ENCODE data around the gene PCBP3. TPM values are rescaled to one million over a fixed set of nuclear protein-coding genes. Genes with fewer than 3 reads are reported as not detected.
A peak's percentile ranks its signal among the peaks of the same experiment; 100 is the strongest.
"Not testable (repeated sequence)": the region's sequence is repeated elsewhere in the genome, so short reads cannot be mapped to it uniquely, and the experiment has no call there.

Gene PCBP3
- total RNA-seq, 1 donor from 2014 or later = not detected

- ChIA-PET POLR2A (no interaction called here), CTCF (no interaction called here)
- Mint-ChIP-seq H3K27ac (no peak overlapping the region), H3K36me3 (ENCODE audit: low read depth) (peaks cover 2% of the 10 kb centered on the region), H3K9me3 (peaks cover 15% of the 10 kb centered on the region), H3K27me3 (peaks cover 2% of the 10 kb centered on the region), H3K4me3 (no peak overlapping the region), H3K4me1 (no peaks in the 10 kb centered on the region)
- DNase-seq (no peak), ATAC-seq (ENCODE audit: low read depth) (no peak)
- no peak for TF ChIP-seq CTCF (IDR thresholded peaks at IDR 0.05)
- intact Hi-C loops (cut with micrococcal nuclease) = no loop called here
Observed at GRCh38 chr21:45602106-45602505, 41.4 kb upstream of the PCBP3 start.

GRCh38 chr21:45603481-45603880, 40.0 kb upstream of the PCBP3 start:
- ChIA-PET POLR2A (no interaction called here), CTCF (no interaction called here)
- Mint-ChIP-seq H3K4me1 (no peaks in the 10 kb centered on the region), H3K27ac (no peak overlapping the region), H3K4me3 (no peak overlapping the region), H3K9me3 (peaks cover 15% of the 10 kb centered on the region), H3K36me3 (ENCODE audit: low read depth) (peaks cover 2% of the 10 kb centered on the region), H3K27me3 (peaks cover 2% of the 10 kb centered on the region)
- ATAC-seq (ENCODE audit: low read depth) (no peak), DNase-seq (no peak)
- no peak for TF ChIP-seq CTCF (IDR thresholded peaks at IDR 0.05)
- intact Hi-C loops (cut with micrococcal nuclease) = no loop called here

- H3K4me1 Mint-ChIP-seq; H3K27me3 Mint-ChIP-seq; H3K36me3 Mint-ChIP-seq (ENCODE audit: low read depth); POLR2A ChIA-PET; H3K4me3 Mint-ChIP-seq; H3K27ac Mint-ChIP-seq; intact Hi-C loops (cut with micrococcal nuclease); CTCF ChIA-PET; DNase-seq; ATAC-seq (ENCODE audit: low read depth): not testable (repeated sequence)
- H3K9me3 Mint-ChIP-seq = peaks cover 15% of the 10 kb centered on the region
Observed at GRCh38 chr21:45604681-45605080, 38.8 kb upstream of the PCBP3 start.

- H3K27ac Mint-ChIP-seq = no peak overlapping the region
- DNase-seq = no peak
- POLR2A ChIA-PET = no interaction called here
- no peaks in the 10 kb centered on the region for H3K4me1 Mint-ChIP-seq
- H3K36me3 Mint-ChIP-seq (ENCODE audit: low read depth) = peaks cover 2% of the 10 kb centered on the region
- TF ChIP-seq CTCF (IDR thresholded peaks at IDR 0.05) = no peak
- peaks cover 15% of the 10 kb centered on the region for H3K9me3 Mint-ChIP-seq
- no peak overlapping the region for H3K4me3 Mint-ChIP-seq
- peaks cover 2% of the 10 kb centered on the region for H3K27me3 Mint-ChIP-seq
- intact Hi-C loops (cut with micrococcal nuclease) = no loop called here
- CTCF ChIA-PET = no interaction called here
- no peak for ATAC-seq (ENCODE audit: low read depth)
Observed at GRCh38 chr21:45607021-45607908, 36.3 kb upstream of the PCBP3 start.

- no peak for TF ChIP-seq CTCF (IDR thresholded peaks at IDR 0.05)
- ChIA-PET POLR2A (no interaction called here), CTCF (no interaction called here)
- Mint-ChIP-seq H3K4me1 (no peaks in the 10 kb centered on the region), H3K4me3 (no peak overlapping the region), H3K27ac (no peak overlapping the region), H3K27me3 (peaks cover 2% of the 10 kb centered on the region), H3K36me3 (ENCODE audit: low read depth) (peaks cover 2% of the 10 kb centered on the region), H3K9me3 (peaks cover 12% of the 10 kb centered on the region)
- no peak for ATAC-seq (ENCODE audit: low read depth)
- intact Hi-C loops (cut with micrococcal nuclease) = no loop called here
- DNase-seq = no peak
Observed at GRCh38 chr21:45607909-45608295, 35.6 kb upstream of the PCBP3 start.

GRCh38 chr21:45608747-45609470, 34.6 kb upstream of the PCBP3 start:
- H3K9me3 Mint-ChIP-seq; H3K36me3 Mint-ChIP-seq (ENCODE audit: low read depth); ATAC-seq (ENCODE audit: low read depth); CTCF ChIA-PET; H3K27me3 Mint-ChIP-seq; H3K4me3 Mint-ChIP-seq; intact Hi-C loops (cut with micrococcal nuclease); H3K27ac Mint-ChIP-seq; POLR2A ChIA-PET; H3K4me1 Mint-ChIP-seq: not testable (repeated sequence)
- DNase-seq = peak; percentile 11

- intact Hi-C loops (cut with micrococcal nuclease); H3K36me3 Mint-ChIP-seq (ENCODE audit: low read depth); H3K27me3 Mint-ChIP-seq; H3K4me1 Mint-ChIP-seq; ATAC-seq (ENCODE audit: low read depth); CTCF ChIA-PET; POLR2A ChIA-PET; H3K4me3 Mint-ChIP-seq; H3K9me3 Mint-ChIP-seq; H3K27ac Mint-ChIP-seq: not testable (repeated sequence)
- peak; percentile 8 for DNase-seq
Observed at GRCh38 chr21:45609616-45610015, 33.9 kb upstream of the PCBP3 start.
